HG03457 (cell line): ENCODE measurements around the gene PAX2.

ENCODE experiments used
- ATAC-seq: cut with Tn5 transposase; IDR thresholded peaks from one replicate; pipeline ENCODE4 v1.9.1; 2021; ENCODE audit warnings: moderate number of reproducible peaks; ENCODE audit not compliant: unreplicated experiment

Gene PAX2

GRCh38 chr10:100831742-100832141 is 86.4 kb downstream of the PAX2 start:
- no peak for ATAC-seq

- no peak for ATAC-seq
Measured at GRCh38 chr10:100835810-100836209, 90.4 kb downstream of the PAX2 start.

- ATAC-seq = no peak
Measured at GRCh38 chr10:100836891-100837290, 91.5 kb downstream of the PAX2 start.

GRCh38 chr10:100837300-100837699 is 91.9 kb downstream of the PAX2 start:
- no peak for ATAC-seq

- no peak for ATAC-seq
Measured at GRCh38 chr10:100838986-100839385, 93.6 kb downstream of the PAX2 start.

GRCh38 chr10:100841528-100841927 is 96.1 kb downstream of the PAX2 start:
- ATAC-seq = no peak

GRCh38 chr10:100847440-100847839 is 102.1 kb downstream of the PAX2 start:
- no peak for ATAC-seq

- ATAC-seq = no peak
Measured at GRCh38 chr10:100848770-100849169, 103.4 kb downstream of the PAX2 start.

GRCh38 chr10:100858261-100858660 is 112.9 kb downstream of the PAX2 start:
- ATAC-seq = no peak

- ATAC-seq = no peak
Measured at GRCh38 chr10:100858747-100859483, 113.5 kb downstream of the PAX2 start.

GRCh38 chr10:100859484-100859763 is 114.0 kb downstream of the PAX2 start:
- no peak for ATAC-seq

GRCh38 chr10:100863433-100863832 is 118.1 kb downstream of the PAX2 start:
- ATAC-seq = no peak

GRCh38 chr10:100864036-100864885 is 118.9 kb downstream of the PAX2 start:
- ATAC-seq = no peak

GRCh38 chr10:100864978-100865377 is 119.6 kb downstream of the PAX2 start:
- no peak for ATAC-seq

GRCh38 chr10:100866010-100866409 is 120.6 kb downstream of the PAX2 start:
- ATAC-seq = no peak

GRCh38 chr10:100866575-100867098 is 121.3 kb downstream of the PAX2 start:
- no peak for ATAC-seq

- ATAC-seq = no peak
Measured at GRCh38 chr10:100867261-100867963, 122.0 kb downstream of the PAX2 start.

GRCh38 chr10:100868382-100868781 is 123.0 kb downstream of the PAX2 start:
- no peak for ATAC-seq

- ATAC-seq = no peak
Measured at GRCh38 chr10:100869399-100869798, 124.0 kb downstream of the PAX2 start.

GRCh38 chr10:100872034-100872791 is 126.8 kb downstream of the PAX2 start:
- no peak for ATAC-seq
